Ureter (tissue), 1 donor: ENCODE data around the gene TRIM44. TPM values are rescaled to one million over a fixed set of nuclear protein-coding genes. Genes with fewer than 3 reads are reported as not detected.
"Not testable (repeated sequence)": the region's sequence is repeated elsewhere in the genome, so short reads cannot be mapped to it uniquely, and the experiment has no call there.

Source experiments
- DNase-seq: peaks from one replicate; pipeline ENCODE4 v3.0.0-alpha.2; 2020; ENCODE audit warnings: low spot score
- total RNA-seq: library from RNA; stranded (reverse); gene quantifications from one replicate; pipeline ENCODE4 v1.2.4, GENCODE V29; 2023
- donor health status: DM: yes; HTN: yes; CAD: no.

TRIM44 gene
- total RNA-seq, 1 donor from 2014 or later, result 93.6 TPM

GRCh38 chr11:35633827-35634423, 28.6 kb upstream of the TRIM44 start:
- no peak for DNase-seq

GRCh38 chr11:35635933-35636332, 26.6 kb upstream of the TRIM44 start:
- DNase-seq, result no peak

- no peak for DNase-seq
Measured at GRCh38 chr11:35639591-35640179, 22.9 kb upstream of the TRIM44 start.

- no peak for DNase-seq
Measured at GRCh38 chr11:35641171-35641897, 21.2 kb upstream of the TRIM44 start.

- no peak for DNase-seq
Measured at GRCh38 chr11:35641964-35642363, 20.6 kb upstream of the TRIM44 start.

DNA sequence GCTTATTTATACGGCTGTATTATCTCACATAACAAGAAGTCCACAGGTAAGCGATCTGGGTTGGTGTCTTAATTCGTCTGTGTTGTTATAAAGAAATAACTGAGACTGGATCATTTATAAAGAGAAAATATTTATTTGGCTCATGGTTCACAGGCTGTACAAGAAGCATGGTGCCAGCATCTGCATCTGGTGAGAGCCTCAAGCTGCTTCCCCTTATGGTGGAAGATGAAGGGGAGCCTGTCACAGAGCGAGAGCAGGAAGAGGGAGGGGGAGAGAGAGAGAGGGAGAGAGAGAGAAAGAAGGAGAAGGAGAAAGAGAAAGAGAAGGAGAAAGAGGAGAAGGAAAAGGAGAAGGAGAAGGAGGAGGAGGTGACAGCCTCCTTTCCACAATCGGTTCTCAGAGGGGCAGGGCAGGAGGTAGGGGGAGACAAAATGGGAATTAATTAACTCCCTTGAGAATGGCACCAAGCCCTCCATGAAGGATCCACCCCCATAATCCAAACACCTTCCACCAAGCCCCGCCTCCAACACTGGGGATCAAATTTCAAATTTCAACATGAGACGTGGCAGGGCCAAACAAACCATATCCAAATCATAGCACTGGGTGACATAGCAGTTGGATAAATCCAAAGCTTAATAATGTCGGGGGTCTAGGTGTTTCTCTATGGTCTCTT, 15.0 kb upstream of the TRIM44 start:
- DNase-seq, result no peak

DNA sequence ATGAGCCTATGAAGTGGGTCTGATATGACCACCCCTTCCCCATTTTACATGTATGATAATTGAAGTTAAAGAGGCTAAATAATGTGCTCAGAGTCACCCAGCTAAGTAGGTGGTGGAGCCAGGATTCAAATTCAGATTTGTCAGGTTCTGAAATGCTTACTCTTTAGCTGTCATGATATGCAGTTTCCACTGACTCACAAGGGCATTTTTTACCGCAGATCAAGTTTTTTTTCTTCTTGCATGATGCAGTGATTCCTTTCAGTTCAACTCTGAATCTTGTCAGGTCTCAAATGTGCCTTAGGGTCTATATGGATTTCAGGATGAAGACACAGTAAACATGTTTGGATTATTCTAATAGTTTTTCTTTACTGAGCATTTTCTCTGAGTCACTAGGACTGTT, 12.6 kb upstream of the TRIM44 start:
- DNase-seq, result no peak

DNA sequence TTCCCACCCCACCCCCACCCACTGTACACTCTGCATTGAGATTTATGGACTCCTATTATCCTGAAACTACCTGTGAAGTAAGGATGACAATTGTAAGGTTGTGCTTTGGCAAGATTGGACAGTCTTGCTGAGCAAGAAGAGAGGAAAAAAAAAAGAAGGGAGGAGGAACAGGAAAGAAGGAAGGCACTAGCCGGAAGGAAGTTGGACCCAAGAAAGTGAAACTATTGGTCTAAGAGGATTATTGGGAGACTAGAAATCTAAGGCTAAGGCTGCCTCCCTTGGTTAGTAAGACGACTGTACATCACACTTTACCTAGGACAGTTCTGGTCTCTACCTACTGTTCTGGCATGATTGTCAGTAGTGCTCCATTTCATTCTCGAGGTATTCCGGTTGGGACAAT, 12.1 kb upstream of the TRIM44 start:
- DNase-seq, result no peak

DNA sequence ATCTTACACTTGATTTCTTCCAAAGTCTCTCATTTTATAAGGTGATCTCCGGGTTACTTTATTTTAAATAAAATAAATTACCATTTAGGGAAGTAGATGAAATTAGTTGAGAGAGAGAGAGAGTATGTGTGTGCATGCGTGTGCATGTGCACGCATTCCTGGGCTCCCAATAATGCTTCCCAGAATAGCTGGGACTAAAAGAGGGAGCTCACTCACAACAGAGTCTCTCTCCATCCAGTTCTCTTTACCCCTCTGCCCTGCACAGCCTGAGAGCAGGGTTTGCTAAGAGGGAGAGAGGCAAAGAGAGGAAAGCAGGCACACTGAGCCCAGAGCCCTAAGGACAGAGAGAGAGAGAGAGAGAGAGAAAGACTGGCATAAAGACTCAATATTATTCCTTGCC, 11.3 kb upstream of the TRIM44 start:
- no peak for DNase-seq

DNA sequence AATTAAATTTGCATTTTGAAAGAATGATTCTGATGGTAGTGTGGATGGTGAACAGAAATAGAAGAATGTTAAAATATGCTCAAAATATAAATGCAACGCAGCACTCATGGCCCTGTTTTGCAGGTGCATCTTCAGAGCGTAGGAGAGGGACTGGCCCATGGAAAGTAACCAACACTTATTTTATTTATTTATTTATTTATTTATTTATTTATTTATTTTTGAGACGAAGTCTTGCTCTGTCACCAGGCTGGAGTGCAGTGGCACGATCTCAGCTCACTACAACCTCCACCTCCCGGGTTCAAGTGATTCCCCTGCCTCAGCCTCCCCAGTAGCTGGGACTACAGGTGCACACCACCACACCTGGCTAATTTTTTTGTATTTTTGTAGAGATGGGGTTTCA, 9.8 kb upstream of the TRIM44 start:
- DNase-seq, result not testable (repeated sequence)

DNA sequence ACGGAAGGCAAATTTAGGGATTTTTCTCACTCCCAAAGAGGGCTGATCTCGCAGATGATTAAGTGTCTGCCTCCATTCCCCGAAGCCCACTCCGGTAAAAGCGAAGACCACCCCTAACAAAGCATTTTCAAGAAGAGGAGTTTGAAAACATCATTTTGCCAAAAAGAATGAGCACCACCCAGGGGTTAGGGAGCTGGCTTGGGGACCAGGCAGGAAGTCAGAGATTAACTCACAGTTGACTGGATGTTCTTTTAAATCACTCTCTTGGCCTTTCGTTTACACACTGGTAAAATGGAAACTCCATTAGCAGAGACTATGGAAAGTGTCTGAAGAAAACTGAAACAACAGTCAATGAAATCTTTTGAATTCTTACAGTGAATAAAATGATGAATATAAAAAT, 7.9 kb upstream of the TRIM44 start:
- no peak for DNase-seq

- no peak for DNase-seq
Measured at GRCh38 chr11:35655254-35655653, 7.3 kb upstream of the TRIM44 start.

GRCh38 chr11:35655856-35656255, 6.7 kb upstream of the TRIM44 start:
- no peak for DNase-seq

GRCh38 chr11:35658020-35658948, 4.3 kb upstream of the TRIM44 start:
- DNase-seq, result no peak

DNA sequence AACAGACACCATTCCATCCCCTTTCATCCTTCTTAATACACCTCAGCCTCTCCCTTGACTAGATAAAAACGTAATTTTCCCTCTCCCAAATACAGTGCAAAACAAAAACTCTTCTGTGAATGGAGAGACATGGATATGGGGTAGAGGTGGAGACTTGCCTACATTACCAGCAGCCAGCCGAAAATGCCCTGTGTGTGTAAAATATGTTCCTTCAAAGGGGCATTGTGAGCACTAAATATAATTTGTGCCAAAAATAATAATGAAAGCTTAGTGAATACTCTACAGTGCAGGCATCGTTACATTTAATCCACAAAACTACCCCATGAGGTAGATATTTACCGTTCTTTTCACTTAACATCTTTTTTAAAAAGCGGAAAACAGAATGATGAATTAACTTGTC, 1.0 kb upstream of the TRIM44 start:
- DNase-seq, result no peak

DNA sequence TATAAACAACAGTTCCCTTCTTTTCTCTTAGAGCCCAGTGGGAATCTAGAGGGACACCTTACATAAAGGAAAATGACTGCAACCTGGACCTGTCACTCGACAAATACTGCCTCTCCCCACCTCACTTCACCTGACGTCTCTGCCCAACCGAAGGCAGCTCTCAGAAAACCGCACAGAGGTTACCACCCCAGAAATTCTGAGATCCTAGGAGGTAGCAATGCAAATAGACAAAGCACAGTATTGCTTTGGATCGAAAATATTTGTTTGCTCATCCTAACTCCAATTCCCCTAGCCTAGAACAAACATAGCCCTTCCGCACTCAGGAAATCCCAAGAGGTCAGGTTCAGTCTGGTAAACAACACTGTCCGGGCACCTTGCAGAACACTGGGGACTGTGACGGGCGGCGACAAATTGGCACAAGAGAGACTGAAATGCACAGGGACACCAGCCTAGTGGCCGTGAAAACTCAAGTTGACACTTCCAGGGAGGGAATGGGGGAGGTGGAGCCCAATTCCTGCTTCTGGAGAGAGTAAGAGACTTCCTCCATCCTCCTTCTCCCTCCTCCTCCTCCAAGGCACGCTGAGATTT, 420 bp upstream of the TRIM44 start:
- DNase-seq, result no peak

GRCh38 chr11:35663408-35663702, 780 bp downstream of the TRIM44 start:
- DNase-seq, result no peak

GRCh38 chr11:35664977-35665441, 2.4 kb downstream of the TRIM44 start:
- DNase-seq, result no peak

DNA sequence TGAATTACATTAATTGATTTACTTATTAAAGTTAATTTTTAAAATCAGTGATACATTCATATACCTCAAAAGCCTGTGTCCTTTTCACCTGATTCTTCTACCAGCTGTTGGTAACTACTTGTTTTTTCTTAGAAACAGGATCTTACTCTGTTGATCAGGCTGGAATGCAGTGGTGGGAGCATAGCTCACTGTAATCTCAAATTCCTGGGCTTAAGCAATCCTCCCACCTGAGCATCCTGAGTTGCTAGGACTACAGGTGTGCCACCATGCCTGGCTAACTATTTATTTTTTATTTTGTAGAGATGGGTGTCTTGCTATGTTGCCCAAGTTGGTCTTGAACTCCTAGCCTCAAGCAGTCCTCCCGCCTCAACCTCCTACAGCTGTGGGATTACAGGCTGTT, 4.7 kb downstream of the TRIM44 start:
- no peak for DNase-seq

GRCh38 chr11:35668350-35668749, 5.8 kb downstream of the TRIM44 start:
- not testable (repeated sequence) for DNase-seq

DNA sequence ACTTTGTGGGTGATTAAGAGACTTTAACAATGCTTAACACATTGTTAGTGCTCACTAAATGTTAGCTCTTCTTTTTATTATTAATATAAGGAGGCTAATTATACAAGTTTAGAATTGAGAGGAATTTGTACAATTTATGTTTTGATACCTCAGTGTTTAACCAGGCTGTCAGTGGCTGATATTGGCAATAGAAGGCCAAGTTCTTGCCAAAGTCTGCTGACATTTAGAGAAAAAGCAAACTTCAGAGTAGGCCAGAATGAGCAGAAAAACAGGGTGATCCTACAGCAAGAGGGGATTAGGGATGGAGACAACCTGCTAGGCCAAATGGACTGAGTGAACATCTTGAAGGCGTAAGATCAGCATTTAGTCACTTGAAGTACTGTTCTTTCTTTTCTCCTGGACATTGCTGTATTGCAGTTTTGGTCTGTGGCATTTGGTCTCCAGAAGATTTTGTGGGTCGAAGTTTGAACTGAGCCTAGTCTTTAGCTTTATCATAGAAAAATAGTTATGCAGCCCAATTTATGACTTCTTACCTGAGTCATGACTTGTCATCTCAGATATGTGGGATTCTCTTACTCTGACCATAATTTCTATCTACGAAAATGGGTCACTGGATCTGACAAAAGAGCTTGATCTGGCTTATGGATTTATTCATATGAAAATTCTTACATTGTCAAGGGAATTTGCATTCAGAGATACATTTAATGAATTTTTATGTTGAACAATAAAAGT, 9.0 kb downstream of the TRIM44 start:
- DNase-seq, result no peak
